B cell (primary cell): ENCODE measurements around the gene BST1. TPM values are rescaled to one million over a fixed set of nuclear protein-coding genes. Genes with fewer than 3 reads are reported as not detected.

ENCODE experiments used
- ATAC-seq: fragments of 200-7000 bp; cut with Tn5 transposase; one replicate; pipeline ENCODE4 v1.10.0; 2021; ENCODE audit warnings: low read depth, mild to moderate bottlenecking, moderate number of reproducible peaks, moderate library complexity
- CTCF ChIA-PET: fragments of 350-600 bp; sonication (Branson Sonifier 250); formaldehyde crosslinking; loops from one replicate; lab custom pipeline; 2021; ENCODE audit warnings: antibody characterized with exemption, inconsistent platforms; lab: Charles Lee
- POLR2A ChIA-PET: fragments of 350-600 bp; sonication (Branson Sonifier 250); formaldehyde crosslinking; loops from one replicate; lab custom pipeline; 2021; ENCODE audit warnings: antibody characterized with exemption; lab: Charles Lee
- DNase-seq: peaks from one replicate; pipeline ENCODE4 v3.0.0; 2013
- H2AFZ ChIP-seq: 2 replicates; pipeline ENCODE4 v1.6.1; 2012; ENCODE audit warnings: mild to moderate bottlenecking, low read depth, low read length; ENCODE audit not compliant: insufficient read depth, poor library complexity, severe bottlenecking
- H3K27ac ChIP-seq, 2 donors: 1 replicate in 1 of 2; 2 replicates in 1 of 2; pipeline ENCODE4 v1.5.1; 2012 to 2013; ENCODE audit warnings: low read length in 2 of 2, mild to moderate bottlenecking in 2 of 2, moderate library complexity in 1 of 2
- H3K27me3 ChIP-seq, 4 experiments: fragments of 200-600 bp in 1 of 4; sonication (generic) in 1 of 4; replicated peaks in 1 of 4; 1 replicate in 2 of 4; 2 replicates in 2 of 4; pipeline versions ENCODE4 v1.6.1 to v1.7.0; 2013 to 2016; ENCODE audit warnings: low read length in 3 of 4, mild to moderate bottlenecking in 2 of 4, mixed read lengths in 1 of 4, moderate library complexity in 1 of 4; ENCODE audit not compliant: insufficient read depth in 4 of 4, control insufficient read depth in 3 of 4; ENCODE audit errors: control extremely low read depth in 1 of 4
- H3K36me3 ChIP-seq, 2 experiments: replicated peaks in 1 of 2; 1 replicate in 1 of 2; 2 replicates in 1 of 2; pipeline versions ENCODE4 v1.6.1 to v1.7.1; 2013; ENCODE audit warnings: low read length in 1 of 2; ENCODE audit not compliant: insufficient read depth in 2 of 2, control insufficient read depth in 1 of 2; ENCODE audit errors: control extremely low read depth in 1 of 2, extremely low read depth in 1 of 2
- H3K4me1 ChIP-seq, 2 donors: fragments of 200-600 bp in 1 of 2; sonication (generic) in 1 of 2; 1 replicate in 1 of 2; 2 replicates in 1 of 2; pipeline versions ENCODE4 v1.5.1 to v1.6.1; 2013 to 2017; ENCODE audit warnings: low read length in 2 of 2; ENCODE audit not compliant: control insufficient read depth in 2 of 2, insufficient read depth in 2 of 2
- H3K4me2 ChIP-seq: replicated peaks from 2 replicates; pipeline ENCODE3; 2012; ENCODE audit warnings: mild to moderate bottlenecking, low read depth, low read length; ENCODE audit not compliant: poor library complexity, severe bottlenecking
- H3K4me3 ChIP-seq, 5 experiments: fragments of 200-600 bp in 1 of 5; sonication (generic) in 1 of 5; 1 replicate in 3 of 5; 2 replicates in 2 of 5; pipeline versions ENCODE4 v1.5.1 to v1.7.0; 2011 to 2016; ENCODE audit warnings: low read length in 4 of 5, mild to moderate bottlenecking in 4 of 5, low read depth in 2 of 5, control low read depth in 1 of 5, moderate library complexity in 1 of 5; ENCODE audit not compliant: insufficient read depth in 1 of 5; ENCODE audit errors: control extremely low read depth in 1 of 5, extremely low read depth in 1 of 5
- H3K79me2 ChIP-seq: fragments of 200-600 bp; sonication (generic); one replicate; pipeline ENCODE4 v1.6.0; 2016; ENCODE audit warnings: low read length; ENCODE audit not compliant: control insufficient read depth, insufficient read depth
- H3K9ac ChIP-seq: fragments of 200-600 bp; sonication (generic); 2 replicates; pipeline ENCODE4 v1.6.1; 2017; ENCODE audit warnings: mild to moderate bottlenecking, low read length, moderate library complexity
- H3K9me3 ChIP-seq, 3 donors: one replicate each; pipeline versions ENCODE4 v1.6.1 to v1.7.1; 2013; ENCODE audit warnings: low read length in 2 of 3; ENCODE audit not compliant: control insufficient read depth in 2 of 3, insufficient read depth in 1 of 3; ENCODE audit errors: control extremely low read depth in 1 of 3
- H4K20me1 ChIP-seq: 2 replicates; pipeline ENCODE4 v1.6.0; 2012; ENCODE audit warnings: mild to moderate bottlenecking, low read length; ENCODE audit not compliant: insufficient read depth, control insufficient read depth, poor library complexity, severe bottlenecking
- H3K27ac Mint-ChIP-seq: one replicate; pipeline ENCODE4 v1.8.0; 2021; ENCODE audit warnings: mixed read lengths
- H3K27me3 Mint-ChIP-seq: one replicate; pipeline ENCODE4 v1.8.0; 2021; ENCODE audit warnings: mixed read lengths
- H3K4me1 Mint-ChIP-seq: one replicate; pipeline ENCODE4 v1.8.0; 2021; ENCODE audit warnings: mixed read lengths
- H3K4me3 Mint-ChIP-seq: one replicate; pipeline ENCODE4 v1.8.0; 2021; ENCODE audit warnings: mixed read lengths
- H3K9me3 Mint-ChIP-seq: one replicate; pipeline ENCODE4 v1.8.0; 2022; ENCODE audit warnings: mixed read lengths; ENCODE audit not compliant: insufficient read depth
- CTCF ChIP-seq: fragments of 200-600 bp; IDR thresholded peaks from one replicate; pipeline ENCODE4 v1.8.0; 2022; ENCODE audit warnings: antibody characterized with exemption, mild to moderate bottlenecking
- EZH2 ChIP-seq: IDR thresholded peaks from 2 replicates; pipeline ENCODE4 v1.6.1; 2012; ENCODE audit warnings: borderline replicate concordance, low read depth, mild to moderate bottlenecking, moderate library complexity, low read length; ENCODE audit not compliant: insufficient read depth, poor library complexity, severe bottlenecking
- WGBS: methylation state at CpG from one replicate; pipeline ENCODE4 v1.1.5; 2013; ENCODE audit warnings: missing lambda C conversion rate; ENCODE audit not compliant: insufficient coverage; 5-methylcytosine and 5-hydroxymethylcytosine counted together
- intact Hi-C: fragments of 100-400 bp; cut with micrococcal nuclease; formaldehyde crosslinking; loops from one replicate; pipeline ENCODE4 v1.10.0; 2022
- polyA plus RNA-seq: library from polyadenylated mRNA; depleted of rRNA; stranded (reverse); fragments of >200 nt; gene quantifications from 2 replicates; pipeline ENCODE4 v1.2.3, GENCODE V29; 2012
- total RNA-seq, 2 donors: library from RNA; stranded (reverse); fragments of 120-200 nt in 1 of 2; gene quantifications; 1 replicate in 1 of 2; 2 replicates in 1 of 2; pipeline versions ENCODE4 v1.2.3 to v1.2.4, GENCODE V29; 2013 to 2022

The BST1 gene
- total and polyA plus RNA-seq, 2 donors (not counting 1 experiment from before 2014, with no cell fraction given): 0.32 to 1.00 TPM

DNA sequence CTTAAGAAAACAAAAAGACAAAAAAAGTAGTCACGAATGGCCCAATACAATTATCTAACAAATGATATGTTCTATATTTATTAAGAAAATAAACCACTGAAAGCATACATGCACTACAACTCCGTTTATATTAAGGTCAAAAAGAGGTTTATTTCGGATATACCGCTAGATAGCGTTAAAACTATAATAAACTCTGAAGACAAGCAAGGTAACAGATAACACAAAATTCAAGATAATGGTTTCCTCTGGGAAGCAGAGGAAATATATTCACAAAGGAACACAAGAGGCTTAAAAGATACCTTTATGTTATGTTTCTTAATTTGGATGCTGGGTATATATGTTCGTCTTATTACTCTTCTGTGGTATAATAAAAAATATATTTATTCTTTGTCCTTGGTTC is 26.0 kb upstream of the BST1 start:
- Histone ChIP-seq H3K79me2 (peaks cover 7% of the 10 kb centered on the region), H3K4me1 (peaks cover 9 to 15% of the 10 kb centered on the region in 2 donors), H3K9ac (no peak overlapping the region), H4K20me1 (no peaks in the 10 kb centered on the region), H3K4me2 (no peak overlapping the region), H3K27me3 (no peaks in the 10 kb centered on the region), H2AFZ (no peak overlapping the region), H3K4me3 (no peak overlapping the region), H3K36me3 (no peaks in the 10 kb centered on the region), H3K27ac (no peak overlapping the region), H3K9me3 (no peaks in the 10 kb centered on the region)
- peaks cover 21% of the 10 kb centered on the region for H3K4me1 Mint-ChIP-seq
- ATAC-seq (no peak), DNase-seq (no peak)
- no peak overlapping the region for H3K27ac Mint-ChIP-seq
- intact Hi-C loops: no loop called here
- TF ChIP-seq CTCF (no peak), EZH2 (no peak)
- H3K9me3 Mint-ChIP-seq: no peaks in the 10 kb centered on the region
- POLR2A ChIA-PET: no interaction called here
- H3K4me3 Mint-ChIP-seq: no peak overlapping the region
- WGBS: no CpG with 5 or more reads among the region's 6 CpGs
- CTCF ChIA-PET: no interaction called here
- H3K27me3 Mint-ChIP-seq: no peaks in the 10 kb centered on the region

GRCh38 chr4:15677507-15677988 is 25.3 kb upstream of the BST1 start:
- no peak overlapping the region for H2AFZ ChIP-seq
- H3K9me3 Mint-ChIP-seq: no peaks in the 10 kb centered on the region
- no peak for DNase-seq
- H3K4me1 ChIP-seq: peaks cover 13 to 21% of the 10 kb centered on the region in 2 donors
- POLR2A ChIA-PET: no interaction called here
- H3K4me1 Mint-ChIP-seq: peaks cover 27% of the 10 kb centered on the region
- no peak overlapping the region for H3K4me3 Mint-ChIP-seq
- CTCF ChIA-PET: no interaction called here
- no peaks in the 10 kb centered on the region for H4K20me1 ChIP-seq
- intact Hi-C loops: no loop called here
- no peaks in the 10 kb centered on the region for H3K27me3 ChIP-seq
- no peak for ATAC-seq
- H3K9ac ChIP-seq: no peak overlapping the region
- H3K79me2 ChIP-seq: peaks cover 11% of the 10 kb centered on the region
- H3K4me2 ChIP-seq: no peak overlapping the region
- H3K4me3 ChIP-seq: no peak overlapping the region
- no peaks in the 10 kb centered on the region for H3K36me3 ChIP-seq
- no peaks in the 10 kb centered on the region for H3K27me3 Mint-ChIP-seq
- 80% methylated on average over 1 of the region's 2 CpGs for WGBS
- no peak for TF ChIP-seq EZH2
- TF ChIP-seq CTCF: no peak
- H3K27ac ChIP-seq: no peak overlapping the region
- no peaks in the 10 kb centered on the region for H3K9me3 ChIP-seq
- no peak overlapping the region for H3K27ac Mint-ChIP-seq
